HG03520 (cell line): ENCODE measurements around the gene BDKRB1.
"Not testable (repeated sequence)": the region's sequence is repeated elsewhere in the genome, so short reads cannot be mapped to it uniquely, and the experiment has no call there.

Experiments
- ATAC-seq: cut with Tn5 transposase; IDR thresholded peaks from one replicate; pipeline ENCODE4 v1.9.1; 2021; ENCODE audit warnings: mild to moderate bottlenecking, moderate library complexity; ENCODE audit not compliant: unreplicated experiment

Gene BDKRB1

DNA sequence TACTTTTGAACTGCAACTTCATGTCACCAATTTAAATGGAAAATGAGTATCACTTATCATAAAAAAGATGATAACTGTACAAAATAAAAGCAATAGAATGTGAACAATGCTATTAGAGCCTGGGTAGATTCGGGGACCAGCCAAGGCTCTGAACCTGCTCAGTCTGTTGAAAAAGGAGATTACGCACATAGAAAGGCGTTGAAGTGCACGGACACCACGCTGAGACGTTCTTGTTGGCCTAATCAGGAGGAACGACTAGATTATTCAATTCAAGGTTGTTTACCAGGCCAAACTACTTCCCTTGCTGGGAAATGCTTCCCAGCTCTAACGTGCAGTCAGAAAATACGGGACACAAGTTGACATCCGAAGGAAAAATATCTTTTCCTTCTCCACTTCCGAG, 23.5 kb upstream of the BDKRB1 start:
- ATAC-seq = no peak

DNA sequence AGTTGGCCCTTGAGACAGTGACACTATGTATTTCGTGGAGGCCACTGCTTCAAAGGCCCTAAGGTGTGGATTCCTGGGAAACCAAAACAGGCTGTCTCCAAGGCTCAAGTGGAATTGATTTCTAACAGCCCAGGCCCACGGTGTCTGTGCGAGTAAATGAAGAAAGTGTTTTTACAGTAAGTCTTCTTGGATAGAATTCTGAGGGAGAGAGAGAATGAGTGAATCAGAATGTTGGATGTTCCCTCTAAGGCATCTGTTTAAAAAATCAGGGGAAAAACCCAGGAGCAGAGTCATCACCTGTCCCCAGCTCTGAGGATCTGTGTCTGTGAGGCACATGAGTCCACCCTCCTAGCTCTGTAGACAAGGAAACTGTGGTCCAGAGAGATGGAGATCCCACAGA, 22.3 kb upstream of the BDKRB1 start:
- no peak for ATAC-seq

DNA sequence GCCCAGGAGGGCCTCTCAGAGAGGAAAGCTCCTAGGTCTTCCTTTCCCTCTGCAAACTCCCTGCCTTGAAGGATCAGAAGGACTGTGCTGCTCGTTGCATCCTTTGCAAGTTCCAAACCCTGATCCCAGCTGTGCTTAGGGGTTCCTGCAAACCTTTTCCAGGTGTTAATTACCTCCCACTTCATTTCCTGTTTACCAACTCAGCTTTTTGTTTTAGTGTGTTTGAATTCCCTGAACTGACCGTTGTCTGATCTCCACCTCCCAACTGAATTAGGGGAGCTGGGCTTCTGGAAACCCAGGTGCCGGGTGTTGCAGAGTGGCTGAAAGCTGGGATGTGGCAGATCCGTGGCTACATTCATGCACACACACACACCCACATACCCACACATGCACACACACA, 20.6 kb upstream of the BDKRB1 start:
- ATAC-seq = no peak

DNA sequence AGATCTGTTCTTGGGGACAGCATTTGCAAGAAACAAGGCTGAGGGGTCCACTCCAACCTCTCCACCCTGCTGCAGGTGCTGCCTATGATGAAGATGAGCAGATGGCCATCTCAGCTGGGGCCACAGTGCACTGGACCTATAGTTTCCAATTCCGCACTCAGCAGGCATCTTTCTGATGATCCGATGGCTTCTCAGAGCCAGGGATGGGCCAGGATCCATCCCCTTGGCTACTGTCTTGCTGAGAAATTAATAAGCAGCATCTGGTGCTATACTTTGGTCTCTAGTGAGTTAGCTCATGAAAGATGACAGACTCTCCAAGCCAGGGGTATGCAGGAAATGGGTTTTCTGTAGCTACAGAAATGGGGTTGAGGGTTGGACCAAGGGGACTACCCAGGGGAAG, 18.4 kb upstream of the BDKRB1 start:
- ATAC-seq = no peak

DNA sequence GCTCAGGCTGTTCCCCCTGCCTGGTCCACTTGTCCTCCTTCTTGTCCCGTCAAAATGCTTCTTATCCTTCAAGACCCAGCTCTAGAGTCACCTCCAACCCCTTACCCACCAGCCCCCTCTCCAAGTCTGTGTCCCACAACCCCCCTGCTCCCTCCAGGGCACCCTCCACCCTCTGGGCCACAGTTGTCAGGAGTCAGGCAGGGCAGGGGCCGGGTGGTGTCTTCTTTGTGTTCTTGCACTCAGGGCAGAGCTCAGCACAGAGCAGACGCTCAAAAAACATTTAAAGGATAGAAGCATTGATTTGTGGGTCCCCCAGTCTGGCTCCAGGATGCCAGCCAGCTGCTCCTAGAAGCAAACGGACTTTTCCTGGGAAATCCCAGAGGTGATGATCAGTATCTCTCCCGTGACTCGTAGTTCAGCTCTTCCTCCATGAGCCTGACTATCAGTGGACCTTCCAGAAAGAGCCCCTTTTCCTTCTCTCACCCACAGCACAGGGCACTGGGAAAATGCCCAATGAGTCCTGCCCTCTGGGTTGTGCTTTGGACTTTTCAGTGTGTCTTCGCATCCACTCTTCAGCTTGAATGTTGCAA, 17.2 kb upstream of the BDKRB1 start:
- no peak for ATAC-seq

DNA sequence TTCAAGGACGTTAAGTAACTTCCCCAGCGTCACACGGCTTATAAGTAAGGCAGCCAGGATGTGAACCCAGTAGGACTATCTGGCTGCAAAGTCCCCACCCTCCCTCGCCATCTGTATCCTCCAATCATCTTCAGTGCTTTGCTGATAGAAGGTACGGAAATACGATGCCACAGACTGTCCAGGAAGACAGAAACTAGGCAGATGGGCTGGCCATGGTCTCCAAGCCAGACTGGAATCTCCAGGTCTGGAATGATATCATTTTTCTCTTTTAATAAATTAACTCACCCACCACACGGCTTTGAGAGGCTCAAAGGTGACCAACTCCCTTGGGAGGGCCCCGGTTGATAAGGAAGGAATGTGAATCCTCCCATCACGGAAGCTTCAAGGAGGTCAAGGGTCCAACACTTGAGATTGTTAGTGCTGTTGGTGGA, 16.3 kb upstream of the BDKRB1 start:
- no peak for ATAC-seq

DNA sequence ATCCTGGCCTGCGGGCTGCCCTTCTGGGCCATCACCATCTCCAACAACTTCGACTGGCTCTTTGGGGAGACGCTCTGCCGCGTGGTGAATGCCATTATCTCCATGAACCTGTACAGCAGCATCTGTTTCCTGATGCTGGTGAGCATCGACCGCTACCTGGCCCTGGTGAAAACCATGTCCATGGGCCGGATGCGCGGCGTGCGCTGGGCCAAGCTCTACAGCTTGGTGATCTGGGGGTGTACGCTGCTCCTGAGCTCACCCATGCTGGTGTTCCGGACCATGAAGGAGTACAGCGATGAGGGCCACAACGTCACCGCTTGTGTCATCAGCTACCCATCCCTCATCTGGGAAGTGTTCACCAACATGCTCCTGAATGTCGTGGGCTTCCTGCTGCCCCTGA, 15.4 kb upstream of the BDKRB1 start:
- ATAC-seq = no peak

DNA sequence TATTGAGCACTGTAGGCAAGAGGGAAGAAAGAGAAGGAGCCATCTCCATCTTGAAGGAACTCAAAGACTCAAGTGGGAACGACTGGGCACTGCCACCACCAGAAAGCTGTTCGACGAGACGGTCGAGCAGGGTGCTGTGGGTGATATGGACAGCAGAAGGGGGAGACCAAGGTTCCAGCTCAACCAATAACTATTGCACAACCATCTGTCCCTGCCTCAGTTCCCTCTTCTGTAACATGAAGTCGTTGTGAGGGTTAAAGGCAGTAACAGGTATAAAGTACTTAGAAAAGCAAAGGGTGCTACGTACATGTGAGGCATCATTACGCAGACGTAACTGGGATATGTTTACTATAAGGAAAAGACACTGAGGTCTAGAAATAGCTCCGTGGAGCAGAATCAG, 13.9 kb upstream of the BDKRB1 start:
- ATAC-seq = no peak

DNA sequence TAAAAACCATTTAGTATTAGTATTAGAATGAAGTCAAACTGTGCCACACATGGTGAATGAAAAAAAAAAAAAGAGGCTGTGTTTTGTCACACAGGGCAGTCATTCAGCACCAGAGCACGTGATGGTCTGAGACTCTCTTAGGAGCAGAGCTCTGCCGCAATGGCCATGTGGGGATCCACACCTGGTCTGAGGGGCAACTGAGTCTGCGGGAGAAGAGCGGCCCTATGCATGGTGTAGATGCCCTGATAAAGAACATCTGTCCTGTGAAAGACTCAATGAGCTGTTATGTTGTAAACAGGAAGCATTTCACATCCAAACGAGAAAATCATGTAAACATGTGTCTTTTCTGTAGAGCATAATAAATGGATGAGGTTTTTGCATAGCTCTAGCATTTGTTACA, 12.2 kb upstream of the BDKRB1 start:
- ATAC-seq = no peak

DNA sequence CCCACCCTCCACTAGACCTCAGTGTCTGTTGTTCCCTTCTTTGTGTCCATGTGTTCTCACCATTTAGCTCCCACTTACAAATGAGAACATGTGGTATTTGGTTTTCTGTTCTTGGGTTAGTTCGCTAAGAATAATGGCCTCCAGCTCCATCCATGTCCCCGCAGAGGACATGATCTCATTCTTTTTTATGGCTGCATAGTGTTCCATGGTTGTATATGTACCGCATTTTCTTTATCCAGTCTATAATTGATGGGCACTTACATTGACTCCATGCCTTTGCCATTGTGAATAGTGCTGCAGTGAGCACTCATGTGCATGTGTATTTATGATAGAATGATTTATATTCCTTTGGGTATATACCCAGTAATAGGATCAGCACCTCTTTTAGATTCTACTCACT, 10.9 kb upstream of the BDKRB1 start:
- ATAC-seq = not testable (repeated sequence)

DNA sequence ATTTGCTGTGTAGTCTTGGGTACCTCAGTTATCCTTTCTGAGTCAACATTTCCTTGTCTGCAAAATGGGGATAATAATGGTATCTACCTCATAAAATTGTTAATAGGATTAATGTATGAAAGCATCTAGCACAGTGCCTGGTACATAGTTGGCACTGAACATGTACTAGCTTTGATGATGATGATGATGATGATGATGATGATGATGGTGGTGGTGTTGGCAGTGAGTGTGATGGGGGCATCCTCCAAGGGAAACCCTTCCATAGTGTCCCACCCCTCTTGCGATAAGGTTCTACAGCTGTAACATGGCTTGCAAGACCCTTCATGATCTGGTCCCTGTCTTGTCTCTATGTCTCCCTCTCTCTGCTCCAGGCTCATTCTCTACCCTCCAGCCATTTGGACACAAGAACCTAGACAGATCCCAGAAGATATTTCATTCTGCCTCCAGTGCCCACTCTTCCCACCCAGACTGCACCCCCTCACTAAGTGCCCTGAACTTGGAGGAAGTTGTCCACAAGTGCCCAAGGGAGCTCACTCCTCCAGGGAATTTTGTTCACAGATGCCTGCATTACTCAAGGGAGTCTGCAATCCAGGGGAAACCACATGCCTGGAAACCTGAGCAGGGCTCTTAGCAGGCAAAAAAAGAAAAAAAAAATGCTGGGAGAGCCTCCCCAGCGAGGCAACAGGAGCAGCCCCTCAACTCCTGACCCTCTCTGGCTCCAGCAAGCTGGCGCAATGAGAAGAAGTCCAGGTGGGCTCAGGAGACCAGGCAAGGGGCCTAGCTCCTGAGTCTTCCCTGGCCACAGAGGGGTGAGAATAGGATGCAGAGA, 10.1 kb upstream of the BDKRB1 start:
- ATAC-seq = no peak

DNA sequence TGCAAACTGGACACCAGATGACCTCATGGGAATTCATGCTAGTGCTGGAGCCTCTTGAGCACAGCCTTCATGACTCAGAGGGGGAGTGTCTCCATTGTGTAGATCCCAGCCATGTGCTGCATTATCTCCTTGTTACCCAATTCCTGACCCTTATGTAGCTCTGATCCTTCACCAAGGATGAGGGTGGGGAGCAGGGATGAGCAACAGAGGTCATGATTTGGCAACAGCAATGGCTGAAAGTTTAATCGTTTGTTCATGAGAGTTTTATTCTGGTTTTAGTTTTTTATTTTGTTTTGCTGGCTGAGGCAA, 9.5 kb upstream of the BDKRB1 start:
- no peak for ATAC-seq

DNA sequence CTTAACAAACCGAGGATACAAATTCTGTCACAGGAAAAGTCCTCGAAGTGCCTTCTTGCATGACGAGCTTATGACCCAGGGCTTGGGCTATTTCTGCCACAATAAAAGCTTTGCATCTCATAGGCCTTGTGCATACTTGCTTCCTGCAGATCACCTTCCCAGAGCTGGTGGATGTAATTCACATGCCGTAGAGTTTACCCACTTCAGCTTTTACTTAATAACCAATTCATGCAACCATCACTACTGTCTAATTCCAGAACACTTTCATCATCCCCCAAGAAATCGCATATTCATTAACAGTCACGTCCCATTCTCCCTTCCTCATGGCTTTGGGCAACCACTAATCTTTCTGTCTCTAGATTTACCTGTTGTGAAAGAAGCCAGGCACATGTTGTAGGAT, 9.0 kb upstream of the BDKRB1 start:
- ATAC-seq = no peak

DNA sequence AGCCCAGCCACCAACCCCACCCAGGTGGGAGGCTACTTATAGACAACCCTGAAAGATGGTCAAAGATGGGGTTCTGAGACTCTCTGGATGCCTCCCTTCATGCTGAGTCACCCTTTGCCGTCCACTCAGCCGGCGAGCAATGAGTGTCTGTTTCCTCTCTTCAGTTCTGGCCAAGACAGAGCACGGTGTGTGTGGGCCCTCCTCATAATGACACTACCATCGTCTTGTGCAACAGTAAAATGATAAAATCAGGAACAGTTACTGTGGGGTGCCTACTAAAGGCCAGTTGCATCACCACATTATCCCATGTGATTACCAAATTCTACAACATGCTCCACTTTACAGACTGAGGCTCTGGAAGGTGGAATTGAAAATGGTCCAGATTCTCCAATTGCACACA, 7.0 kb upstream of the BDKRB1 start:
- no peak for ATAC-seq

DNA sequence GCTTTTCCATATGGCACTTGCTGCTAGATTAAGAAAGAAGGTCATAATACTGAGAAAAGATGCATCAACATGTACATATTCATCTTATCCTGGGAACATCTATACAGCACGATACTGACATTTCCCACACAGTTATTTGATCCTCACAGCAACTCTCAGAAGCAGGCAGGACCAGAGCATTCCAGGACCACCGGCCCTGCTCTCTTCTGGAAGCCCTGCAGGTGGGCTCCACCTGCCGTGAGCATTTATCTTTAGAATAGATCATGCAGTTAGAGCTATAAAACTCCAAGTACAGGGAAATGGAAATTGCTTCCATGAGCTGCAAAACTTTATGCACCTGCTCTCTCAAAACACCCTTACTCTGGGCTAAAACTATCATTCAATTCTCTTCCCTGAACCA, 5.5 kb upstream of the BDKRB1 start:
- no peak for ATAC-seq

DNA sequence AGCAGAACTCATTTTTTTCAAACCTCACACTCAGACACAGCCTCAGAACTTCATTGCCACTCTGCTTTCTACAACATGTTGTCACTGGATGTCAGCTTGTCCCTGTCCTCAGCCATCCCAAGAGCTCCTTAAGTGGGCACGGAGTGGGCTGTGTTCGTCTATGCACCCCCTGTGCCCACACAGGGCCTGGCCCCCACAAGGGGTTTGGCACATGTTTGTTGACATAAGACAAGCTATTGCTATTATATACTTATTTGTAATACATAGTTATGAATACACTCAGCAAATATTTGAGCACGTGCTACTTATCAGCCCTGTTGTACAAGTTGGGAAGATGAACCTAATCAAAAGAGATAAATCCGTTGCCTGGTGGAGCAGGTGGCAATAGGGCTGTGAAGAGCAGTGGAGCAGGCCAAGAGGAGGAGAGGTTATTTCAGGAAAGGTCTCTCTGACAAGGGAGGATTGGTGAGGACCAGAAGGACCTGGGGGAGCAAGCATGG, 4.3 kb upstream of the BDKRB1 start:
- ATAC-seq = no peak

DNA sequence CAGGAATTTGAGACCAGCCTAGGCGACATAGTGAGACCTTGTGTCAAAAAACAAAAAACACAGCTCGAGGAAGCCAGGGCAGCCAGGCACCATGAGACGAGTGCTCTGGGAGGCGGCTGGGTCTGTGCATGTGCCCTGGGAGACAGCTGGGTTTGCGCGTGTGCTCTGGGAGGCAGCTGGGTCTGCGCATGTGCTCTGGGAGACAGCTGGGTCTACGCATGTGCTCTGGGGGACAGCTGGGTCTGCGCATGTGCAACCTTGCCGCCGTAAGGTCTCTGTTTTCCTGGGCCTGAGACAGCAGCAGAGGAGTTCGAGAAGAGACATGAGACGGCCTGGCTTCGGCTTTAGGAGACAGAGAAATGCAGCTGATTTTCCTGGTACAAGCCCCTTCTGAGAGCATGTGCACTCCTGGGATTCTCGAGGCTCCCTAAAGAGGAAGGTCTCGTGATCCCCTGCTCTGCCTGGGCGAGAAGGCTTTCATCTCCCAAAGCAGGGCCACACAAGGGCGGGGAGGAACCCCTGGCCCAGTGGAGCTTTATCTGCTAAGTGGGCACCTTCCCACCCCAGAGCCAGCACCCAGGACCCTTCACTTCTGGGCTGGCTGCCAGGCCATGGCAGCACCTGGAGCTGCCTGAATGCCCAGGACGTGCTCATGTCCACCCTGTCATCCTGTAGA, 3.5 kb upstream of the BDKRB1 start:
- ATAC-seq = no peak

DNA sequence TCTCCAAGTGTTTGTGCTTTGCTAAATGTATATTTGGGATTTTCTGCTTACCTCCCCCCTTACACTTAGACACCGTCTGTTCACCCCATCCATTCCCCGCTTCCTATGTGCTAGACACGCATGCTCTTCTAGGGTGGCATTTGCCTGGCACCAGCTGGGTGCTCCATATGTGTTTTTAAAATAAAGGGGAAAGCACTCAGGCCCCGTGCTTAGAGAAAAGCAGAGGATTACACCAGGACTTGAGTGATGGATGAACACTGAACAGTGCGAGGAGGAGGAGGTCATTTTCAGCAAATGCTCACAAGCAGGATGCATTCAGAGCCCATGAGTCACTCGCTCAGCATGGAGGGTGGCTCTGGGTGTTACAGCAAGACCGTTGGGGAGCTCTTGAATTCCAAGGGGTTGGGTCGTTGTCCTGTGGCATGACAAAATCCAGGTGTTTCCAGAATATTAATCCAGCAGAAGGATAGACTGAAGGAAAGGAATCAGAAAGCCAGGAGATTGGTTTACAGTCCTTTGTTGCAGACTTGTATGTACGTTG, 2.9 kb upstream of the BDKRB1 start:
- no peak for ATAC-seq

DNA sequence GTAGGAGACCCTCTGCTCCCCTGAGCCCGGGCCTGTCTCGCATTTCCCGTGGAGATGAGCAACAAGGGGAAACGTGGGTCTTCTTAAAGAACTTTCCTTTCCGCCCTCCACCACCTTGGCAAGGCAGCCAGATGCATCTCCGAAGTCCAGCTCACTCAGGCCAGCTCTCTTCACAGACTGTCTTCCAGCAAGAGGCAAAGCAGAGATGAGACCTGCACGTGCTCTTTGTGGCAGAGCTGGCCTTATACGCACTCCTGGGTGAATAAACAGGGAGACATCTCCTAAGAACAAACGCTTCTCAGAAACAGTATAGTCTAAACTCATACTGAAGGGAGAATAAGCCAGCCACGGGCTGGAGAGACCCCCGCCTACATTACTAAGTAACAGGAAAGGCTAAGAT, 1.3 kb upstream of the BDKRB1 start:
- no peak for ATAC-seq

DNA sequence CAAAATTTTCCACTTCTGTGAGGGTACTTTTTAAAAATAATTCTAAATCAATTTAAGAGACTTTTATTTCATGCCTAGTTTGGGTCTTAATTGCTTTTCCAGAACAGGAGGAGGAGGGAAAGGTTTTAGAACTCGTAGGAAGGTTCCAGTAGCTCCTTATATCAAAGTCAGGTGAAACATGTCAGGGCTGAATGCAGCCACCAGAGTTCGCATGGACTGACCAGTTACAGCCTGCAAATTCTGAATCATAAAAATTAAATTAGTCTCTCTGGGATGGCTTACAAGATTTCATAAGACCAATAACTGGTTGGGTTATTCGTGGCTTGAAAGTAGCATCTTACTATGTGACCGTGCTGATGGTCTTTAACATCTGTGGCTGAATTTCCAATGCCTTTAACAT, 397 bp downstream of the BDKRB1 start:
- no peak for ATAC-seq

DNA sequence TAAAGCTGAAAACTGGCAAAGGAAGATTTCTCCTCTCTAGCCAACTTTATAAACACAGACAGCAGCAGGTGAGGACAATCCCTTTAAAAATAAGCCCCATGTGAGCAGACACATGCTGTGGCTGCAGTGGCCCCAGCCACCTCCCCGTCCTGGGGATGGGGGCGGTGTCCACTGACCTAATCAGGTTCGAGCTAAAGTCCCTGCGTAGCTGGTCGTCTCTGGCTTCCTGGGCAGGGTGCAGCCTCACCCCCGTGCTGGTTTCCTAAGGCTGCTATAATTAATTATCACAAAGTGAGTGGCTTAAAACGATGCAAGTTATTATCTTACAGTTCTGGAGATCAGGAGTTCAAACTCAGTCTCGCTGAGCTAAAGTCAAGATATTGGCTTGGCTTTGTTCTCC, 1.0 kb downstream of the BDKRB1 start:
- no peak for ATAC-seq

DNA sequence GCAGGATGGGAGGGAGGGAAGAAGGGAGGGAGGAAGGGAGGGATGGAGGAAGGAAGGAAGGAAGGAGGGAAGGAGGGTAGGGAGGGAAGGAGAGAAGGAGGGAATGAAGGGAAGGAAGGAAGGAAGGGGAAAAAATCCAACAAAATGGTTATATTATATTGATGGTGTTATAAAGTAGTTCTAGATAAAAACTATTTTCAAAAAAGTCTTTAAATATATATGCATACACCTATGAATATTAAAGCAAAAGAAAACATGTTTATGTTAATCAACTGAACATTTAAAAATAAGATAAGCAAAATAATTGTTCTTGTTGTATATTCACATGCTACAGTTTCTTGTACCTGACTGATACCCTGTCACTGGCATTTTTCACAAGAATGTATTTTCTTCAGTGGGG, 1.9 kb downstream of the BDKRB1 start:
- ATAC-seq = no peak
